Natural killer cell (primary cell): Measurements from ENCODE around the gene MTLN. TPM values are rescaled to one million over a fixed set of nuclear protein-coding genes. Genes with fewer than 3 reads are reported as not detected.
"Not testable (repeated sequence)": the region's sequence is repeated elsewhere in the genome, so short reads cannot be mapped to it uniquely, and the experiment has no call there.

Experiments used
- ATAC-seq, 3 donors: fragments of 150-1000 bp in 2 of 3; fragments of 200-7000 bp in 1 of 3; cut with Tn5 transposase; 1 replicate in 1 of 3; 2 replicates in 2 of 3; pipeline ENCODE4 v1.10.0; 2021; ENCODE audit warnings: mild to moderate bottlenecking in 2 of 3, moderate library complexity in 2 of 3
- DNase-seq, 2 donors: peaks; one replicate each; pipeline versions ENCODE4 v3.0.0 to v3.0.0-alpha.2; 2013 to 2021; ENCODE audit warnings: mixed read lengths in 1 of 2
- H3K27ac ChIP-seq: one replicate; pipeline ENCODE4 v1.5.1; 2013; ENCODE audit warnings: mild to moderate bottlenecking, low read length
- H3K27me3 ChIP-seq: one replicate; pipeline ENCODE4 v1.6.1; 2013; ENCODE audit warnings: low read length; ENCODE audit not compliant: control insufficient read depth, insufficient read depth
- H3K36me3 ChIP-seq: one replicate; pipeline ENCODE4 v1.6.1; 2013; ENCODE audit warnings: low read length; ENCODE audit not compliant: control insufficient read depth, insufficient read depth
- H3K4me1 ChIP-seq: one replicate; pipeline ENCODE4 v1.6.1; 2013; ENCODE audit warnings: low read length; ENCODE audit not compliant: control insufficient read depth, insufficient read depth
- H3K4me3 ChIP-seq: one replicate; pipeline ENCODE4 v1.5.1; 2013; ENCODE audit warnings: low read length
- H3K9me3 ChIP-seq: one replicate; pipeline ENCODE4 v1.6.1; 2013; ENCODE audit warnings: low read length; ENCODE audit not compliant: control insufficient read depth, insufficient read depth
- H3K27ac Mint-ChIP-seq, 2 donors: one replicate each; pipeline ENCODE4 v1.8.0; 2022; ENCODE audit warnings: mild to moderate bottlenecking in 2 of 2, mixed read lengths in 2 of 2, moderate library complexity in 1 of 2
- H3K27me3 Mint-ChIP-seq, 2 donors: one replicate each; pipeline ENCODE4 v1.8.0; 2022; ENCODE audit warnings: low read depth in 2 of 2, mixed read lengths in 2 of 2
- H3K36me3 Mint-ChIP-seq: one replicate; pipeline ENCODE4 v1.8.0; 2022; ENCODE audit warnings: mixed read lengths
- H3K4me1 Mint-ChIP-seq, 2 donors: one replicate each; pipeline ENCODE4 v1.8.0; 2022; ENCODE audit warnings: mixed read lengths in 2 of 2
- H3K4me3 Mint-ChIP-seq: one replicate; pipeline ENCODE4 v1.8.0; 2022; ENCODE audit warnings: mild to moderate bottlenecking, moderate library complexity, mixed read lengths
- H3K9me3 Mint-ChIP-seq, 2 donors: one replicate each; pipeline ENCODE4 v1.8.0; 2022; ENCODE audit warnings: mixed read lengths in 2 of 2
- WGBS: methylation state at CpG from one replicate; pipeline ENCODE4 v1.1.7; 2013; ENCODE audit warnings: missing lambda C conversion rate; ENCODE audit not compliant: insufficient coverage; 5-methylcytosine and 5-hydroxymethylcytosine counted together
- intact Hi-C: fragments of 100-400 bp; cut with micrococcal nuclease; formaldehyde crosslinking; loops from one replicate; pipeline ENCODE4 v1.14.2; 2022
- total RNA-seq, 4 donors: library from RNA; stranded (reverse); fragments of 120-200 nt in 1 of 4; gene quantifications; one replicate each; pipeline versions ENCODE4 v1.2.3 to v1.2.4, GENCODE V29; 2013 to 2022
- TF ChIP-seq, protein P1 (sequence below): fragments of 200-600 bp; IDR thresholded peaks from one replicate; pipeline ENCODE4 v1.8.0; 2022; ENCODE audit warnings: antibody characterized with exemption

MTLN gene
- total RNA-seq, 3 donors from 2014 or later (not counting 1 experiment from before 2014, with no cell fraction given) = 6.8 to 14.0 (median 13.1) TPM

DNA sequence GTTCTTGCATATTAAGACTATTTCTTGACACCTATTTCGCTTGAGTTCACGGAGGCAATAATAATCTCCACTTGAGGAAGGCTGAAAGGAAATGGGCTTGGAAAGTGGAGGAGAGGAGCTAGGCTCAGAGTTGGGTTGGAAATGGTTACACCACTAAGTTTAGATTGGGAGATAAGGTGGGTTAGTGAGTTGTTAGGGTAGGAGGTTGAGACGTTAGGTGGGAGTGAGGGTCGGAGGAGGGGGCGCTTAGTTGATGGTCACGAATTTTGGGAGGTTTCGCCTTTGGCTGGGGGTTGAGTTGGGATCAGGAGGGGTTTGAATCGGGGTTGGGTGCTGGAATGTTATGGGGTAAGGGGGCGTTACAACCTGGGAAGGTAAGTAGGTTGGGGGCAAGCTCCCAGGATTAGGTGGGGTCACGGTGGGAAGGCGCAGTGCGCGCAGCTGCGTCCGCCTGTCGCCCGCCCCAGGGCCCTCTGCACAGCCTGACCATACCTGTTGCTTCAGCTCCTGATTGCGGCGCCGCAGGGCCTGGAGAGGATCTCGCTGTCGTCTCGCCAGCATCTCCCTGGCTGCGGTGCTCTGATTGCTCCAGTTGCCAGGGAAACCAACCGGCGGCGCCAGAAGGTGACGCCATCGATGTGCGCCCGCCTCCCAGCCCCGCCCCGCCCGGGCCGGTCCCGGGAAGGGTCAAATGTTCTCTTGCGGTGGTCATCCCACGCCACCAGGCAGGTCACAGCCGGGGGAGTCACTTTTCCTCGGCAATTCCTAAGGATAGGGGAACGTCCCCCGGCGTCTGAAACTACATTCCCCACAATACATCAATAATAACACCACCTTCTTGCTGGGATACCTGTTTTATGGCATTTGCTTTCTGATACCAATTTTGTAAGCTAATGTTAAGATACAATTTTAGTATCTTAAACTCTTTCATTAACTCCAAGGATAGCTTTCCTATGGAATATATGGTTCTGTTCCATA, 7.7 kb downstream of the MTLN start, which contains the start of gene NPHP1:
Gene NPHP1 (minus strand): TSS at position 606 of the 978 bp plus-strand sequence. CDS start 45 bp downstream, at position 561.
- 2% methylated on average over 43 of the region's 43 CpGs for WGBS
- peak within 1 kb of the TSS; percentile 66 for H3K4me3 ChIP-seq
- ATAC-seq (peak; percentile 91 to 97 (median 94)), DNase-seq (peak; percentile 85 to 91)
- no peaks in the 10 kb centered on the region for H3K27me3 ChIP-seq
- TF ChIP-seq, protein P1, sequence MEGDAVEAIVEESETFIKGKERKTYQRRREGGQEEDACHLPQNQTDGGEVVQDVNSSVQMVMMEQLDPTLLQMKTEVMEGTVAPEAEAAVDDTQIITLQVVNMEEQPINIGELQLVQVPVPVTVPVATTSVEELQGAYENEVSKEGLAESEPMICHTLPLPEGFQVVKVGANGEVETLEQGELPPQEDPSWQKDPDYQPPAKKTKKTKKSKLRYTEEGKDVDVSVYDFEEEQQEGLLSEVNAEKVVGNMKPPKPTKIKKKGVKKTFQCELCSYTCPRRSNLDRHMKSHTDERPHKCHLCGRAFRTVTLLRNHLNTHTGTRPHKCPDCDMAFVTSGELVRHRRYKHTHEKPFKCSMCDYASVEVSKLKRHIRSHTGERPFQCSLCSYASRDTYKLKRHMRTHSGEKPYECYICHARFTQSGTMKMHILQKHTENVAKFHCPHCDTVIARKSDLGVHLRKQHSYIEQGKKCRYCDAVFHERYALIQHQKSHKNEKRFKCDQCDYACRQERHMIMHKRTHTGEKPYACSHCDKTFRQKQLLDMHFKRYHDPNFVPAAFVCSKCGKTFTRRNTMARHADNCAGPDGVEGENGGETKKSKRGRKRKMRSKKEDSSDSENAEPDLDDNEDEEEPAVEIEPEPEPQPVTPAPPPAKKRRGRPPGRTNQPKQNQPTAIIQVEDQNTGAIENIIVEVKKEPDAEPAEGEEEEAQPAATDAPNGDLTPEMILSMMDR = no peak
- peak within 1 kb of the TSS; percentile 52 for H3K27ac ChIP-seq
- peak within 1 kb of the TSS; percentile 88 for H3K4me3 Mint-ChIP-seq
- no peaks in the 10 kb centered on the region for H3K9me3 ChIP-seq
- H3K9me3 Mint-ChIP-seq = no peaks in the 10 kb centered on the region
- peaks cover 3% of the 10 kb centered on the region for H3K36me3 ChIP-seq
- peaks cover 20 to 24% of the 10 kb centered on the region in 2 donors for H3K4me1 Mint-ChIP-seq
- H3K27ac Mint-ChIP-seq = peak within 1 kb of the TSS; percentile 71 to 89
- H3K27me3 Mint-ChIP-seq = no peaks in the 10 kb centered on the region
- peaks cover 6% of the 10 kb centered on the region for H3K4me1 ChIP-seq
- no peaks in the 10 kb centered on the region for H3K36me3 Mint-ChIP-seq
- intact Hi-C loops = loop anchor here (1.0 kb wide), 1 partner anchor 8 kb away; the partner anchor contains the start of gene MTLN

DNA sequence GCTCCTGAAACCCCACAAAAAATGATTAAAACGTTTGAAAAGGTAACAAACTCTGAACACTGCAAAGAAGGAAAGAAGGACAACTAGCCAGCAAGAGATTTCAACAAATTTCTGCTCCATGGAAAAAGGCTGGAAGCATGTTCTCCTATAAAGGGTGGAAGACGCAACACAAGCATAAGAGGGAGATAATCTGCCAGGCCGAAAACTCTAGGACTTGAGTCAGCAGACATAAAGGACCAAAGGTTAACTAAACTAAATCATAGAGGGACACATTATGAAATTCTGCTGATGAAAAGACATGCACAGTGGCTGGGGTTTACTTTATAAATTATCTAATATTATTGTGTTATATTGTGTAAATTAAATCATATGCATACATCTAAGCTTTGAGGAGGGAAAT, 14.3 kb downstream of the MTLN start:
- Mint-ChIP-seq H3K27me3 (peaks cover 3 to 14% of the 10 kb centered on the region in 2 donors), H3K9me3 (no peaks in the 10 kb centered on the region), H3K4me1 (no peaks in the 10 kb centered on the region), H3K4me3 (no peak overlapping the region), H3K27ac (no peak overlapping the region), H3K36me3 (no peaks in the 10 kb centered on the region)
- Histone ChIP-seq H3K9me3 (no peaks in the 10 kb centered on the region), H3K36me3 (no peaks in the 10 kb centered on the region), H3K4me1 (no peaks in the 10 kb centered on the region), H3K27me3 (no peaks in the 10 kb centered on the region), H3K27ac (no peak overlapping the region), H3K4me3 (no peak overlapping the region)
- DNase-seq (no peak), ATAC-seq (no peak)
- intact Hi-C loops = no loop called here
- 86% methylated on average over 3 of the region's 3 CpGs for WGBS
- TF ChIP-seq, protein P1 = no peak

DNA sequence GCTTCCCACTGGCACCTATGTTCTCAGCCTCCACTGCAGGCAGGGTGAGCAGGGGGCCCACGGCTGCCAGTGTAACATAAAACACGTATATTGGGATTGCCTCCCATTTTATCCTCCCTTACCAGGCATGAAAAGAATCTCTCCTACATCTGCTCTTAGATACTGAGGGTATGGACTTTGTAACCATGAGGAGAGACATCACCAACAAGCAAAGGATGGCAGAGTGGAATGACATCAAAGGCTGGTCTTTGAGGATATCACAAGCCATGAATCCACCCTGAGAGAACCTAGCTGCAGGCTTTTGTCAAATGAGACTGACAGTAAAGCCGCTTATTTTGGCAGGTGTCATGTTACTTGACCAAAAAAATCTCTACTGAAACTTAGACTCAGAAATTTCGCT, 14.9 kb downstream of the MTLN start:
- ATAC-seq (no peak), DNase-seq (no peak)
- intact Hi-C loops = no loop called here
- peaks cover 3 to 14% of the 10 kb centered on the region in 2 donors for H3K27me3 Mint-ChIP-seq
- H3K36me3 ChIP-seq = no peaks in the 10 kb centered on the region
- H3K9me3 ChIP-seq = no peaks in the 10 kb centered on the region
- no peak overlapping the region for H3K4me3 Mint-ChIP-seq
- TF ChIP-seq, protein P1 = no peak
- H3K4me3 ChIP-seq = no peak overlapping the region
- H3K9me3 Mint-ChIP-seq = no peaks in the 10 kb centered on the region
- no peaks in the 10 kb centered on the region for H3K36me3 Mint-ChIP-seq
- H3K4me1 ChIP-seq = no peaks in the 10 kb centered on the region
- no peak overlapping the region for H3K27ac ChIP-seq
- H3K4me1 Mint-ChIP-seq = no peaks in the 10 kb centered on the region
- H3K27ac Mint-ChIP-seq = no peak overlapping the region
- 93% methylated on average over 3 of the region's 4 CpGs for WGBS
- no peaks in the 10 kb centered on the region for H3K27me3 ChIP-seq

DNA sequence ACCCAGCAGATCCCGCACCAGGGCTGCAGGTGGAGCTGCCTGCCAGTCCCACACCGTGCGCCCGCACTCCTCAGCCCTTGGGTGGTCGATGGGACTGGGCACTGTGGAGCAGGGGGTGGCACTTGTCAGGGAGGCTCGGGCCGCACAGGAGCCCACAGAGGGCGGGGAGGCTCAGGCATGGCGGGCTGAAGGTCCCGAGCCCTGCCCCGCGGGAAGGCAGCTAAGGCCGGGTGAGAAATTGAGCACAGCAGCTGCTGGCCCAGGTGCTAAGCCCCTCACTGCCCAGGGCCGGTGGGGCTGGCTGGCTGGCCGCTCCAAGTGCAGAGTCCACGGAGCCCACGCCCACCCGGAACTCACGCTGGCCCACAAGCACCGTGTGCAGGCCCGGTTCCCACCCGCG, 22.2 kb downstream of the MTLN start:
- H3K27me3 ChIP-seq, H3K27ac Mint-ChIP-seq, intact Hi-C loops, H3K9me3 ChIP-seq, ATAC-seq, H3K9me3 Mint-ChIP-seq, H3K27ac ChIP-seq, H3K4me3 Mint-ChIP-seq, H3K36me3 Mint-ChIP-seq, H3K4me1 ChIP-seq, DNase-seq, H3K4me1 Mint-ChIP-seq, H3K36me3 ChIP-seq, H3K4me3 ChIP-seq: not testable (repeated sequence)
- 96% methylated on average over 23 of the region's 23 CpGs for WGBS
- H3K27me3 Mint-ChIP-seq = peaks cover 10 to 21% of the 10 kb centered on the region in 2 donors
